ENCODE results near the gene SPPL2B. TPM values are rescaled to one million over a fixed set of nuclear protein-coding genes. Genes with fewer than 3 reads are reported as not detected.

SPPL2B gene
- total RNA-seq, 2 donors from 2014 or later = 75.8 to 202 TPM

- WGBS, 2 donors = 84 to 86% methylated on average over 24 of the region's 24 CpGs
- no peaks in the 10 kb centered on the region for H3K9me3 ChIP-seq
- no peaks in the 10 kb centered on the region for H3K27me3 ChIP-seq
- ATAC-seq = no peak
- no peak for TF ChIP-seq POLR2A (IDR thresholded peaks at IDR 0.05)
- no peak for TF ChIP-seq CTCF (IDR thresholded peaks at IDR 0.05)
- DNase-seq = no peak
- H3K27ac ChIP-seq = no peak overlapping the region
- H3K4me3 ChIP-seq = no peak overlapping the region
- H3K4me1 ChIP-seq = no peaks in the 10 kb centered on the region
- intact Hi-C loops (cut with DNase I) = no loop called here
- no peaks in the 10 kb centered on the region for H3K36me3 ChIP-seq (replicated peaks in 1 of 2; ENCODE audit: insufficient read depth in 1 of 2, low read depth in 2 of 2)
These were observed 26.9 kb downstream of the SPPL2B start for GRCh38 chr19:2355168-2356035.

- no peak for DNase-seq
- no peaks in the 10 kb centered on the region for H3K27me3 ChIP-seq
- H3K36me3 ChIP-seq (replicated peaks in 1 of 2; ENCODE audit: insufficient read depth in 1 of 2, low read depth in 2 of 2) = no peaks in the 10 kb centered on the region
- H3K4me1 ChIP-seq = no peaks in the 10 kb centered on the region
- 76% methylated on average over 10 to 21 of the region's 21 CpGs for WGBS, 2 donors
- H3K9me3 ChIP-seq = no peaks in the 10 kb centered on the region
- no peak overlapping the region for H3K27ac ChIP-seq
- TF ChIP-seq CTCF (IDR thresholded peaks at IDR 0.05) = no peak
- intact Hi-C loops (cut with DNase I) = no loop called here
- ATAC-seq = no peak
- no peak overlapping the region for H3K4me3 ChIP-seq
These were observed 27.7 kb downstream of the SPPL2B start for GRCh38 chr19:2356036-2356646.

GRCh38 chr19:2357279-2358206, 29.1 kb downstream of the SPPL2B start:
- intact Hi-C loops (cut with DNase I) = no loop called here
- no peaks in the 10 kb centered on the region for H3K36me3 ChIP-seq (replicated peaks in 1 of 2; ENCODE audit: insufficient read depth in 1 of 2, low read depth in 2 of 2)
- no peak overlapping the region for H3K4me3 ChIP-seq
- no peak overlapping the region for H3K27ac ChIP-seq
- WGBS, 2 donors = 88 to 97% methylated on average over 3 of the region's 3 CpGs
- H3K9me3 ChIP-seq = no peaks in the 10 kb centered on the region
- peaks cover 0 to 7% of the 10 kb centered on the region in 2 donors for H3K27me3 ChIP-seq
- H3K4me1 ChIP-seq = no peaks in the 10 kb centered on the region
- no peak for ATAC-seq
- no peak for DNase-seq
- TF ChIP-seq POLR2A (IDR thresholded peaks at IDR 0.05) = no peak
- no peak for TF ChIP-seq CTCF (IDR thresholded peaks at IDR 0.05)

GRCh38 chr19:2358548-2359173, 30.2 kb downstream of the SPPL2B start:
- no peaks in the 10 kb centered on the region for H3K36me3 ChIP-seq (replicated peaks in 1 of 2; ENCODE audit: insufficient read depth in 1 of 2, low read depth in 2 of 2)
- TF ChIP-seq POLR2A (IDR thresholded peaks at IDR 0.05) = no peak
- TF ChIP-seq CTCF (IDR thresholded peaks at IDR 0.05) = no peak
- H3K4me1 ChIP-seq = no peaks in the 10 kb centered on the region
- DNase-seq (no peak), ATAC-seq (no peak)
- peaks cover 0 to 10% of the 10 kb centered on the region in 2 donors for H3K27me3 ChIP-seq
- H3K9me3 ChIP-seq = no peaks in the 10 kb centered on the region
- WGBS, 2 donors = 65 to 69% methylated on average over 23 to 28 of the region's 28 CpGs
- H3K4me3 ChIP-seq = no peak overlapping the region
- intact Hi-C loops (cut with DNase I) = no loop called here
- H3K27ac ChIP-seq = no peak overlapping the region

Measured in body of pancreas (tissue), 4 donors.